Measurements from ENCODE around the gene NEO1.

The NEO1 gene

DNA sequence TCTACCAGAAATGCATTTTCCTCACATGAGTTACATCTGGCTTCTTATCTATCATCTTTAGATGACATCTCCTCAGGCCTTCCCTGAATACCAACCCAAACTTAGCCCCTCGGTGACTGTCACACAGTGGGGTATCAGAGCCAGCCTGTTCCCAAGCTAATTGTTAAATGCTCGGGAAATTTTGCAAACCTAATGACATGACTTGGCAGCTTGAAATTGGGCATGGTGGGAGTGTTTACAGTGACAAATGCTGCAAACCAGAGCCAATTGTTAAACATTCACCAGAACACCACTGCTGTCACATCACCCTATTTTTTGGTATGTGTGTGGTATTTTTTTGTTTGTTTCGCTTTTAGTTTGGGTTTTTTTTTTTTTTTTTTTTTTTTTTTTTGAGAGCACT is 185.6 kb downstream of the NEO1 start:
- no peak overlapping the region for H3K4me3 ChIP-seq (ENCODE audit: control insufficient read depth, low read depth, low read length)
- TF ChIP-seq, protein P1, sequence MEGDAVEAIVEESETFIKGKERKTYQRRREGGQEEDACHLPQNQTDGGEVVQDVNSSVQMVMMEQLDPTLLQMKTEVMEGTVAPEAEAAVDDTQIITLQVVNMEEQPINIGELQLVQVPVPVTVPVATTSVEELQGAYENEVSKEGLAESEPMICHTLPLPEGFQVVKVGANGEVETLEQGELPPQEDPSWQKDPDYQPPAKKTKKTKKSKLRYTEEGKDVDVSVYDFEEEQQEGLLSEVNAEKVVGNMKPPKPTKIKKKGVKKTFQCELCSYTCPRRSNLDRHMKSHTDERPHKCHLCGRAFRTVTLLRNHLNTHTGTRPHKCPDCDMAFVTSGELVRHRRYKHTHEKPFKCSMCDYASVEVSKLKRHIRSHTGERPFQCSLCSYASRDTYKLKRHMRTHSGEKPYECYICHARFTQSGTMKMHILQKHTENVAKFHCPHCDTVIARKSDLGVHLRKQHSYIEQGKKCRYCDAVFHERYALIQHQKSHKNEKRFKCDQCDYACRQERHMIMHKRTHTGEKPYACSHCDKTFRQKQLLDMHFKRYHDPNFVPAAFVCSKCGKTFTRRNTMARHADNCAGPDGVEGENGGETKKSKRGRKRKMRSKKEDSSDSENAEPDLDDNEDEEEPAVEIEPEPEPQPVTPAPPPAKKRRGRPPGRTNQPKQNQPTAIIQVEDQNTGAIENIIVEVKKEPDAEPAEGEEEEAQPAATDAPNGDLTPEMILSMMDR (conservative IDR thresholded peaks at IDR 0.05; ENCODE audit: control insufficient read depth, insufficient read depth, low read depth, low read length) = no peak
- DNase-seq (ENCODE audit: low read depth) = no peak

DNA sequence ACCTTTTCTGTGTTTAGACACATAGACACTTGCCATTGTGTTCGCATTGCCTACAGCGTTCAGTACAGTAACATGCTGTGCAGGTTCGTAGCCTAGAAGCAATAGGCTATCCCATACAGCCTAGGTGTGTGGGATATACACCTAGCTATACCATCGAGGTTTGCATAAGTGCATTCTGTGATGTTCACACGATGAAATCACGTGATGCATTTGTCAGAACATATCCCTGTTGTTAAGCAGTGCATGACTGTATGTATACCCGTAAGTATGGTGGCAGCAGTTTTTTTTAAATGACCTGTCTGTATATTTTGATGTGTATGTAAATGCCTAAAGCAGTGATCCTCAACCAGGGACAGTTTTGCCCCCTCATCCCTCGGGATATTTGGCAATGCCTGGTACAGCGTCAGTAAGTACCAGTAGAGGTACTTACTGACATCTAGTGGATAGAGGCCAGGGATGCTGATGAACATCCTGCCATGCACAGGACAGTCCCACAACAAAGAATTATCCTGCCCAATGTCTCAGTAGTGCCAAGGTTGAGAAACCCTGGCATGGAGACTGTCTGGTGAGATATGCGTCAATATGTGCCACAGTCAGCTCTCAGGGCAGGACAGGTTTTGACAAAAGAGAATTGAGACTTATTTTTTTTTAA is 187.4 kb downstream of the NEO1 start:
- no peak overlapping the region for H3K4me3 ChIP-seq (ENCODE audit: control insufficient read depth, low read depth, low read length)
- TF ChIP-seq, protein P1 (conservative IDR thresholded peaks at IDR 0.05; ENCODE audit: control insufficient read depth, insufficient read depth, low read depth, low read length) = no peak
- no peak for DNase-seq (ENCODE audit: low read depth)

DNA sequence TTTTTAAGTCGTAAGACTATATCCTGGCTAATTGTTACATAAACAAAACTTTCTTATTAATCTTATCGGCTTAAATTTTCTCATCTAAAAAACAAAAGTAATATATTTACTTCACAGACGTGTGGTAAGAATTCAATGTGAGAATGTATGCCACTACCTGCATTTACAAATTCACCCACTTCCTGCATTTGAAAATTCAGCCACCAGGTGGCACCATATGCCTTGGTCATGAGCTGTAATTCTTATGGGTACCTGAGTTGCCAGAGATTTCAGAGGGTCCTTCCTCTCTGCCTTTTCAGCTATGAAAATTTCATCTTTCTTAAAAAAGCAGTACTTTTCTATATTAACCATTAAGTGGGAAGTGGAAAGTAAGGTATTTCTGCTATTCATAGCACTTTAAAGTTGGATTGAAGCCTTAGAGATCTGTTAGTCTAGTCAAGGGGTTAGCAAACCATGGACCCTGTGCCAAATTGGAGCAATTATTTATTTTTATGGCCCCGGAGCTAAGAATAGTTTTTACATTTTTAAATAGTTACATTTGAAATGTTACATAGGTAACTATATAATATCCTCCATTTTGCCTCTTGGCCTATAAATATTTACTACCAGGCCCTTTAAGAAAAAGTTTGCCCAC is 188.7 kb downstream of the NEO1 start:
- H3K4me3 ChIP-seq (ENCODE audit: control insufficient read depth, low read depth, low read length) = no peak overlapping the region
- TF ChIP-seq, protein P1 (conservative IDR thresholded peaks at IDR 0.05; ENCODE audit: control insufficient read depth, insufficient read depth, low read depth, low read length) = peak; percentile 90
- DNase-seq (ENCODE audit: low read depth) = peak; percentile 63

DNA sequence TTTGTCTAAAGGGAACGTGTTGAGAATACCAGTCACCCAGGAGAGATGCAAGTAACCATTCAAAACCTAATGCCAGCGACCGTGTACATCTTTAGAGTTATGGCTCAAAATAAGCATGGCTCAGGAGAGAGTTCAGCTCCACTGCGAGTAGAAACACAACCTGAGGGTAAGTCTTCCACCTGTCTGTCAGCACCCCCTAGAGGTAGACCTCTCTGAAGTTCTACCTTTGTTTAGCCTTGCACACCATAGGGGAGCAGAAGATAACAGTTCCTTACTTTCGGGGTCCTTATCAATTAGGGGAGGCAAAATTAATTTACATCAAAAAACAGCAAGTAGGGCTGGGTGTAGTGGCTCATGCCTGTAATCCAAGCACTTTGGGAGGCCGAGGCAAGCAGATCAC is 192.1 kb downstream of the NEO1 start:
- TF ChIP-seq, protein P1 (conservative IDR thresholded peaks at IDR 0.05; ENCODE audit: control insufficient read depth, insufficient read depth, low read depth, low read length) = peak; percentile 25
- no peak for DNase-seq (ENCODE audit: low read depth)
- no peak overlapping the region for H3K4me3 ChIP-seq (ENCODE audit: control insufficient read depth, low read depth, low read length)

DNA sequence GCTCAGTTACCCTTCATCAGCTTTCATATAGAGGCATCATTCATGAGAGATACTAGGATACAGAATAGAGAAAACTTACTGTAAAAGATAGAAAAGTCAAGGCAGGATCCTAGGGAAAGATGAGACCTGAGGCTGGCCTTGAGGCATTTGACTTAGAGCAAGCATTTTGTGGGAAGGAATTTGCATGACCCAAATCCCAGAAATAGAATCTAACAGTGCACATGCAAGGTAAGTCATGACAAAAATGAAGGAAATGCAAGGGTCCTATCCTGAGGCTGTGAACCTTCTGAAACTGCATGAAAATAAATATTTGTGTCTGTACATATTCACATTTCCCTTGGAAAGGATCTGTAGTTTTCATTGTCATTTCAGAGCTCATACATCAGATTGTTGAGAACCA is 194.2 kb downstream of the NEO1 start:
- TF ChIP-seq, protein P1 (conservative IDR thresholded peaks at IDR 0.05; ENCODE audit: control insufficient read depth, insufficient read depth, low read depth, low read length) = no peak
- no peak for DNase-seq (ENCODE audit: low read depth)
- no peak overlapping the region for H3K4me3 ChIP-seq (ENCODE audit: control insufficient read depth, low read depth, low read length)

DNA sequence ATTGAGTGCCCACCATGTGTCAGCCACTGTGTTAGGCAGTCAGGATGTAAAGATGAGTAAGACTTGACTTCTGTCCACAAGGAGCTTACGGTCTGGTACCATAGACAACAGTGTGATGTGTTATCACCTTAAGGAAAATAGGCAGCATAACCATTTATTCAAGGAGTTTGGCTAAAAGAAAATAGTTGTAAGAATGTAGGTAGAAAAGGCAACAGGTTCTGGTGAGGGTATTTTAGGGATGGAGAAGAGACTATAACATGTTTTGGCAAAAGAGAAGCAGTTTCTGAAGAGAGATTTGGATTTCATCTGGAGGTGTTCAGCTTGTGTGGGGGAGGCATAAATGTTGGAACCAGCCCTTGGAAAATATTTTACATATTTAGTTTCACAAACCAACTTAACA is 194.6 kb downstream of the NEO1 start:
- H3K4me3 ChIP-seq (ENCODE audit: control insufficient read depth, low read depth, low read length) = no peak overlapping the region
- DNase-seq (ENCODE audit: low read depth) = no peak
- TF ChIP-seq, protein P1 (conservative IDR thresholded peaks at IDR 0.05; ENCODE audit: control insufficient read depth, insufficient read depth, low read depth, low read length) = no peak

All from fibroblast of mammary gland (primary cell).